HG03025 (cell line): ENCODE data around the gene SP9.
"Not testable (repeated sequence)": the region's sequence is repeated elsewhere in the genome, so short reads cannot be mapped to it uniquely, and the experiment has no call there.

Source experiments
- ATAC-seq: cut with Tn5 transposase; IDR thresholded peaks from one replicate; pipeline ENCODE4 v1.9.1; 2021; ENCODE audit warnings: mild to moderate bottlenecking, moderate library complexity; ENCODE audit not compliant: unreplicated experiment, low FRiP score

The SP9 gene

GRCh38 chr2:174343623-174344455 lies 9.1 kb downstream of the SP9 start:
- no peak for ATAC-seq

- no peak for ATAC-seq
Observed at GRCh38 chr2:174344716-174345461, 10.1 kb downstream of the SP9 start.

GRCh38 chr2:174350018-174350417 lies 15.3 kb downstream of the SP9 start:
- no peak for ATAC-seq

GRCh38 chr2:174350593-174351181 lies 15.9 kb downstream of the SP9 start:
- ATAC-seq = no peak

GRCh38 chr2:174353004-174353403 lies 18.2 kb downstream of the SP9 start:
- ATAC-seq = no peak

GRCh38 chr2:174356347-174356746 lies 21.6 kb downstream of the SP9 start:
- no peak for ATAC-seq

- ATAC-seq = not testable (repeated sequence)
Observed at GRCh38 chr2:174359663-174360062, 24.9 kb downstream of the SP9 start.

- no peak for ATAC-seq
Observed at GRCh38 chr2:174362949-174363348, 28.2 kb downstream of the SP9 start.

- not testable (repeated sequence) for ATAC-seq
Observed at GRCh38 chr2:174363492-174364225, 28.9 kb downstream of the SP9 start.

GRCh38 chr2:174364628-174365027 lies 29.9 kb downstream of the SP9 start:
- ATAC-seq = no peak

- ATAC-seq = no peak
Observed at GRCh38 chr2:174365571-174365970, 30.8 kb downstream of the SP9 start.

GRCh38 chr2:174368691-174369090 lies 33.9 kb downstream of the SP9 start:
- ATAC-seq = no peak

GRCh38 chr2:174376967-174377366 lies 42.2 kb downstream of the SP9 start:
- ATAC-seq = no peak

- ATAC-seq = no peak
Observed at GRCh38 chr2:174383796-174384195, 49.0 kb downstream of the SP9 start.

GRCh38 chr2:174385201-174385600 lies 50.4 kb downstream of the SP9 start:
- ATAC-seq = no peak
